HG03196 (cell line): ENCODE results near the gene ZNF554.
"Not testable (repeated sequence)": the region's sequence is repeated elsewhere in the genome, so short reads cannot be mapped to it uniquely, and the experiment has no call there.

ENCODE experiments used
- ATAC-seq: cut with Tn5 transposase; IDR thresholded peaks from one replicate; pipeline ENCODE4 v1.9.1; 2021; ENCODE audit not compliant: unreplicated experiment

The ZNF554 gene

GRCh38 chr19:2806736-2807378, 12.8 kb upstream of the ZNF554 start:
- no peak for ATAC-seq

GRCh38 chr19:2807379-2808128, 12.1 kb upstream of the ZNF554 start:
- ATAC-seq: no peak

- ATAC-seq: no peak
Measured at GRCh38 chr19:2808129-2808941, 11.3 kb upstream of the ZNF554 start.

- ATAC-seq: no peak
Measured at GRCh38 chr19:2809387-2810140, 10.1 kb upstream of the ZNF554 start.

GRCh38 chr19:2810141-2811091, 9.3 kb upstream of the ZNF554 start:
- no peak for ATAC-seq

- no peak for ATAC-seq
Measured at GRCh38 chr19:2811221-2811722, 8.4 kb upstream of the ZNF554 start.

- no peak for ATAC-seq
Measured at GRCh38 chr19:2811735-2812413, 7.8 kb upstream of the ZNF554 start.

GRCh38 chr19:2812414-2813234, 7.0 kb upstream of the ZNF554 start:
- ATAC-seq: no peak

- ATAC-seq: no peak
Measured at GRCh38 chr19:2813235-2814160, 6.2 kb upstream of the ZNF554 start.

GRCh38 chr19:2814426-2814825, 5.2 kb upstream of the ZNF554 start:
- no peak for ATAC-seq

GRCh38 chr19:2815191-2815614, 4.5 kb upstream of the ZNF554 start:
- ATAC-seq: no peak

GRCh38 chr19:2815923-2816322, 3.7 kb upstream of the ZNF554 start:
- ATAC-seq: no peak

- no peak for ATAC-seq
Measured at GRCh38 chr19:2816641-2817040, 3.0 kb upstream of the ZNF554 start.

- not testable (repeated sequence) for ATAC-seq
Measured at GRCh38 chr19:2817237-2817829, 2.3 kb upstream of the ZNF554 start.

GRCh38 chr19:2820112-2820702, 539 bp downstream of the ZNF554 start:
- peak; percentile 17 for ATAC-seq

GRCh38 chr19:2822846-2823245, 3.2 kb downstream of the ZNF554 start:
- no peak for ATAC-seq
